Osteocyte (in vitro differentiated cells): Measurements from ENCODE around the gene SMU1. TPM values are rescaled to one million over a fixed set of nuclear protein-coding genes. Genes with fewer than 3 reads are reported as not detected.

Source experiments
- DNase-seq: peaks from one replicate; pipeline ENCODE4 v3.0.0; 2021; ENCODE audit warnings: mixed read lengths; ENCODE audit not compliant: unreplicated experiment; ENCODE audit errors: extremely low spot score
- H3K27ac Mint-ChIP-seq: one replicate; pipeline ENCODE4 v1.8.0; 2021; ENCODE audit warnings: mild to moderate bottlenecking, mixed read lengths; ENCODE audit not compliant: unreplicated experiment
- H3K27me3 Mint-ChIP-seq: one replicate; pipeline ENCODE4 v1.8.0; 2021; ENCODE audit warnings: mixed read lengths; ENCODE audit not compliant: unreplicated experiment
- H3K36me3 Mint-ChIP-seq: one replicate; pipeline ENCODE4 v1.8.0; 2021; ENCODE audit warnings: mixed read lengths; ENCODE audit not compliant: unreplicated experiment
- H3K4me1 Mint-ChIP-seq: one replicate; pipeline ENCODE4 v1.8.0; 2021; ENCODE audit warnings: mixed read lengths; ENCODE audit not compliant: unreplicated experiment
- H3K4me3 Mint-ChIP-seq: one replicate; pipeline ENCODE4 v1.8.0; 2021; ENCODE audit warnings: mild to moderate bottlenecking, moderate library complexity, mixed read lengths; ENCODE audit not compliant: unreplicated experiment
- H3K9me3 Mint-ChIP-seq: one replicate; pipeline ENCODE4 v1.8.0; 2021; ENCODE audit warnings: mixed read lengths; ENCODE audit not compliant: unreplicated experiment
- CTCF ChIP-seq: fragments of 200-600 bp; sonication (generic); IDR thresholded peaks from 2 replicates; pipeline ENCODE4 v1.5.0; 2021; ENCODE audit warnings: antibody characterized with exemption, mild to moderate bottlenecking, moderate library complexity
- total RNA-seq: library from RNA; stranded (reverse); gene quantifications from 2 replicates; pipeline ENCODE4 v1.2.1, GENCODE V29; 2021

Gene SMU1
- total RNA-seq, 1 donor from 2014 or later: 23.0 TPM

DNA sequence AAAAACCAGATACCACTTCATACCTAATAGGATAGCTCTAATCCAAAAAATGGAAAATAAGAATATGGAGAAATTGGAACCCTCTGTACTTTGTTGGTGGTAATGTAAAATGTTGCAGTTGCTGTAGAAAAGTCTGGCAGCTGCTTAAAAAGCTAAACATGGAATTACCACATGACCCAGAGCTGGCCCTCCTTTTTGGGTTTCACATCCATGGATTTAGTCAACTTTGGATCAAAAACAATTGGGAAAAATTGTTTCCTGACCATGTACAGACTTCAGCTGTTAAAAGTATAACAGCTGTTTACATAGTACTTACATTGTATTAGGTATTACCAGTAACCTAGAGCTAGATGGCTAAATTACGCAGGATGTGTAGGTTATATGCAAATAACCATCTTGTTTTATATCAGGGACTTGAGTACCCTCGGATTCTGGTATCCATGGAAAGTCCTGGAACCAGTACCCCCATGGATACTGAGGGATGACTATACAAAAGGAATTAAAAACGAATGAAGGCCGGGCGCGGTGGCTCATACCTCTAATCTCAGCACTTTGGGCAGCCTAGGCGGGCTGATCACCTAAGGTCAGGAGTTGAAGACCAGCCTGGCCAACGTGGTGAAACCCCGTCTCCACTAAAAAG is 35.6 kb downstream of the SMU1 start:
- H3K27ac Mint-ChIP-seq: no peak overlapping the region
- no peak overlapping the region for H3K4me3 Mint-ChIP-seq
- H3K27me3 Mint-ChIP-seq: no peaks in the 10 kb centered on the region
- H3K36me3 Mint-ChIP-seq: peaks cover 37% of the 10 kb centered on the region
- TF ChIP-seq CTCF: no peak
- no peaks in the 10 kb centered on the region for H3K9me3 Mint-ChIP-seq
- H3K4me1 Mint-ChIP-seq: peaks cover 14% of the 10 kb centered on the region
- DNase-seq: no peak

DNA sequence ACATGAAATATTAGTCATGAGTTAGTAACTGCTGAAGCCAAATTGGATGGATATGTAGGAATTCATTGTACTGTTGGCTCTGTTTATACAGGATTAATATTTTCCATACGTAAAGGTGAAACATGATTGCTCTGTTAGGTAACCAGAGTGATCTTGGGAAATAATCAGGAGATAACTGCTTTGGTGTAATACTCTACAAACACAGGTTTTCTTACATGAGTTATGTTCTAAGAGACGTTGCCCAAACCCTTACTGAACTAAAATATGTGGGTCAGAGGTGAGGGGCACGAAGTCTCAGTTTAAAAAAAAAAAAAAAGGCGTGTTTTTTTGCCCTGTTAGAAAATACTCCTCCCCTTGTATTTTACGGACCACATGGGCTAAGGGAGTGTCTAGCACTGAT is 43.6 kb downstream of the SMU1 start:
- no peak overlapping the region for H3K27ac Mint-ChIP-seq
- H3K27me3 Mint-ChIP-seq: no peaks in the 10 kb centered on the region
- no peak for TF ChIP-seq CTCF
- H3K9me3 Mint-ChIP-seq: no peaks in the 10 kb centered on the region
- DNase-seq: no peak
- no peak overlapping the region for H3K4me3 Mint-ChIP-seq
- peaks cover 67% of the 10 kb centered on the region for H3K36me3 Mint-ChIP-seq
- peaks cover 28% of the 10 kb centered on the region for H3K4me1 Mint-ChIP-seq

- H3K4me1 Mint-ChIP-seq: peaks cover 31% of the 10 kb centered on the region
- no peaks in the 10 kb centered on the region for H3K27me3 Mint-ChIP-seq
- H3K9me3 Mint-ChIP-seq: no peaks in the 10 kb centered on the region
- no peak for TF ChIP-seq CTCF
- no peak overlapping the region for H3K27ac Mint-ChIP-seq
- H3K4me3 Mint-ChIP-seq: no peak overlapping the region
- DNase-seq: no peak
- H3K36me3 Mint-ChIP-seq: peaks cover 63% of the 10 kb centered on the region
Measured at GRCh38 chr9:33032292-33032691, 44.2 kb downstream of the SMU1 start.

DNA sequence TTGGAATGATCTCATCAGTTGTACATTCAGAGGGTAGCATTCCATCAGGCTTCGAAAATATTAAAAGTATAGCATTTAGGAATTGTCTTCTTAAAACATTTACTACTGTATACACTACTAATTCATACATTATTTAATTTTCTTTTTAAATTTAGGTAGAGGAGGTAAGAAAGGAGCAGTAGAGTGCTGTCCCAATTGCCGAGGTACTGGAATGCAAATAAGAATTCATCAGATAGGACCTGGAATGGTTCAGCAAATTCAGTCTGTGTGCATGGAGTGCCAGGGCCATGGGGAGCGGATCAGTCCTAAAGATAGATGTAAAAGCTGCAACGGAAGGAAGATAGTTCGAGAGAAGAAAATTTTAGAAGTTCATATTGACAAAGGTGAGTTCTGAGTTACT is 46.2 kb downstream of the SMU1 start:
- Mint-ChIP-seq H3K4me3 (no peak overlapping the region), H3K36me3 (peaks cover 55% of the 10 kb centered on the region), H3K4me1 (peaks cover 42% of the 10 kb centered on the region), H3K9me3 (no peaks in the 10 kb centered on the region), H3K27me3 (no peaks in the 10 kb centered on the region), H3K27ac (no peak overlapping the region)
- TF ChIP-seq CTCF: no peak
- no peak for DNase-seq

DNA sequence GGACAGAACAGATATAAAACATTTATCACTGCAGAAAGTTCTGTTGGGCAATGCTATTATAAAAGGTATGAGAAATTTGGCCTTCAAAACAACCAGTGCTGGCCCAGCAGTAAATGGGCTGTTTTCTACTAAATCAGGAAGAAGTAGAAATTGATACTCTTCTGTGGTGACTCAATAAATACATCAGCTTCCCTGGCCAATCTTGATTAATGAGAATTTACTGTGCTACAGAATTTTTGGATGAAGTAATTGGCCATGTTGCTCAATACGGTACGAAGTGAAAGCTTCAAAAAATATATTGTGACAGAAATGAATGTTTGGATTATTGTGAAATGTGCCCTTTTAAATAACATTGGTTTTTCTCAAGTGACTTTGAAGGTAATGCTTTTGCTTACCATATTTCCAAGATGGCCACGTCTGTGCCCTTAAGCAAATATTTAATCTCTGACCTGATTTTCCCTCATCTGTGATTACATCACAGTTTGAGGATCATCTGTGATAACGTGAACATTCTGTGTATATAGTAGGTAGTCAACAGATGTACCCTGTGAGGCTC is 47.2 kb downstream of the SMU1 start:
- H3K4me3 Mint-ChIP-seq: no peak overlapping the region

More for the DNA sequence above, 47.2 kb downstream of the SMU1 start:
- H3K27me3 Mint-ChIP-seq: no peaks in the 10 kb centered on the region
- H3K4me1 Mint-ChIP-seq: peaks cover 43% of the 10 kb centered on the region
- no peak overlapping the region for H3K27ac Mint-ChIP-seq
- TF ChIP-seq CTCF: no peak
- no peak for DNase-seq
- H3K9me3 Mint-ChIP-seq: no peaks in the 10 kb centered on the region
- peaks cover 50% of the 10 kb centered on the region for H3K36me3 Mint-ChIP-seq
